GM19240 (cell line): Measurements from ENCODE around the gene PCSK7.

Experiments used
- DNase-seq: peaks from one replicate; pipeline ENCODE4 v3.0.0; 2011; ENCODE audit warnings: low spot score; ENCODE audit not compliant: insufficient read length

Gene PCSK7

GRCh38 chr11:117160826-117161225 is 71.0 kb downstream of the PCSK7 start:
- DNase-seq = no peak

GRCh38 chr11:117159892-117160291 is 72.0 kb downstream of the PCSK7 start:
- no peak for DNase-seq

GRCh38 chr11:117157507-117157906 is 74.4 kb downstream of the PCSK7 start:
- no peak for DNase-seq

- no peak for DNase-seq
These were observed 77.4 kb downstream of the PCSK7 start for GRCh38 chr11:117154468-117154867.
